Midbrain (tissue), 1 donor: ENCODE results near the gene CLCN1.

ENCODE experiments used
- DNase-seq: peaks from one replicate; lab custom pipeline; 2025; lab: John Stamatoyannopoulos, UW

Gene CLCN1

DNA sequence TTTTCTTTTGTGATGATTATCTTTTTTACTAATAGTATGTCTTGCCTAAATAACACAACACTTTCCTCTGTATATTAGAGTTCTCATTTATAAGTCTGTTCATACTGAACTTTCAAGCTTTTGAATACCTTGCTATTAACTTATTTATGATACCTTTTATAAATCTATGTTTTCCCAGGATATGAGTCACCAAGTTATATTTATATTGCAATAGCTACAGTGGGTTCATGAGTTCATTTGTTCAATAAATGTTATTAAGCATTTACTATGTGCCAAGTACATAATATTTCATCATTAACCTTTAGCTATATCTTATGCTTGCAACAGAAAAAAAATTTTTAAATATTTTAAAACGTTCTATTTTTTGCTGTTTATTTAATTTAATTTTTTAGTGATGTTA is 18.3 kb downstream of the CLCN1 start:
- no peak for DNase-seq

DNA sequence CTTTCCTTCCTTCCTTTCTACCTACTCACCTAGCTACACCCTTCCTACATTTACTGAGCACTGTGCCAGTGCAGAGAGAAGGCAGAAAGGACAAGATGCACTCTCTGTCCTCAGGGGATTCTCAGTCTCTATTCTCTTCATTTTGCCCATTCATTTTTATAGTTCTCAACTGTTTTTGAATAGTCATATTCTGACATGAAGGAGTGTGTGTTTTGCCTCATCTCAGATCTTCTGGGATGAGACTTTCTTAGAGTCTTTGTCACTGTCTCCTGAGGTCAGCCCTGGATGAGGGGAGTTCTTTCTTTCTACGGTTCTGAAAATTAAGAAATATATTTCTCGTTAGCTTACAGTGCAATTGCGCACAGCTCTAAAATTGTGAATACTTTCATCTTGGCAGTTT is 21.3 kb downstream of the CLCN1 start:
- DNase-seq = no peak

DNA sequence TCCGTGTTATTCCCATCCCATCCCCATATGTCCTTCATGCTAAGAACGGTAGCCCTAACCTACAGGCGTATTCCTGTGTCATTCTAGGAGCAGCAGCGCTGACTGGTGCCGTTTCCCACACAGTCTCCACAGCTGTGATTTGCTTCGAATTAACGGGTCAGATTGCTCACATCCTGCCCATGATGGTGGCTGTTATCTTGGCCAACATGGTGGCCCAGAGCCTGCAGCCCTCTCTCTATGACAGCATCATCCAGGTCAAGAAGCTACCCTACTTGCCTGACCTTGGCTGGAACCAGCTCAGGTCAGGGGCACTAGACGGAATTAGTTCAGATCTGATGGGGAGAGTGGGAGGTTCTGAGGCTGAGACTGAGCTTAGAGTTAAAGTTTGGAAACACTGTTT is 25.9 kb downstream of the CLCN1 start:
- no peak for DNase-seq

DNA sequence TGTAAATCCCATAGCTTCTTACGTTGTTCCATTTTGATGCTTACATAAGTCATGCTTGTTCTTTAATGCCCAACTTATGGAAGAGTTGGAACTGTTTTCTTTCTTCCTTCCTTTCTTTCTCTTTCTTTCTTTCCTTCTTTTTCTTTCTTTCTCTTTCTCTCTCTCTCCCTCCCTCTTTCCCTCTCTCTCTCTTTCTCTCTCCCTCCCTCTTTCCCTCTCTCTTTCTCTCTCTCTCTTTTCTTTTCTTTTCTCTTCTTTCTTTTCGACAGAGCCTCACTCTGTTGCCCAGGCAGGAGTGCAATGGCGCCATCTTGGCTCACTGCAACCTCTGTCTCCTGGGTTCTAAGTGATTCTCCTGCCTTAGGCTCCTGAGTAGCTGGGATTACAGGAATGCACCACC is 27.7 kb downstream of the CLCN1 start:
- no peak for DNase-seq

DNA sequence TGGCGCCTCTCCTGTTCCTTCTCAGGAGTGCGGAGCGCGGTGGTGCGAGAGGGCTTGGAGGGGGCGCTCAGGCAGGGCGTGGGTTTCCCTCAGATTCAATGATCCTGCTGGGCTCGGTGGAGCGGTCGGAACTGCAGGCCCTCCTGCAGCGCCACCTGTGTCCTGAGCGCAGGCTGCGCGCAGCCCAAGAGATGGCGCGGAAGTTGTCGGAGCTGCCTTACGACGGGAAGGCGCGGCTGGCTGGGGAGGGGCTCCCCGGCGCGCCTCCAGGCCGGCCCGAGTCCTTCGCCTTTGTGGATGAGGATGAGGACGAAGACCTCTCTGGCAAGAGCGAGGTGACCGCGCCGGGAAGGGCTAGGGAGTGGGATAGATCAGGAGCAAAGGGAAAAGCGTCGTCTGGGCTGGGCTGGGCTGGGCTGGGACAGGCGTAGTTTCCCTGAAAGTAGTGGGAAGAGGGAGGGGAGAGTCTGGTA is 29.6 kb downstream of the CLCN1 start:
- no peak for DNase-seq

DNA sequence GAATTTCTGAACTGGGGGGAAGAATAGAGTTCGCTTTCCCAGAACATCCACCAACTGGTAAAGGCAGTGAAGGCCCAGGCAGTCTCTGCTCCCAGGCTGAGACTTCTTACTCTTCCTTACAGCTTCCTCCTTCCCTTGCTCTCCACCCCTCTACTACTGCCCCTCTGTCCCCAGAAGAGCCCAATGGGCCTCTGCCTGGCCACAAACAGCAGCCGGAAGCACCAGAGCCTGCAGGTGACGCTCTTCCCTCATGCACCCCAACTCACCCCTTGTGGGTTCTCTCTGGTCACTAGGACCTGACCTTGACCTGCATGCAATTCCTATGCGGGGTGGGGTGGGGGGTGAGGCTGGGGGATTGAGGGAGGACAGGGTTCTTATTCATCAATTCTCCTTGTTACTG is 30.1 kb downstream of the CLCN1 start:
- no peak for DNase-seq

DNA sequence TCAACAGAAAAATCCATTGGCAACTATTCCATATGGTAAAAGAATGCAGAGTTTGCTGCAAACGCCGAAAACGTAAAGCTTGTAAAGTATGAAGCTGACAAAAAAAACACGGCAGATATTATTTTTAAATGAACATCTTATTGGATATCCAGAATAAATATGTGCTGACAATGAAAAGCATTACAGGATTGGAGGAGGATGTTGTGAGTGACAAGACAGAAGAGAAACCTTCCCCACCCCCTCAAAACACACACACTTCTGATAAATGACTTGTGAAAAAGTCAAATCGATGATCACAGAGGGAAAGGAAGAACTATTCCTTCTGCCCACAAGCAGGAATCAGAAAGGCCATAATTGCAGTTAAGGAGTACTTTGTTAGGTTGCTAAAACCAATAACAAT is 32.0 kb downstream of the CLCN1 start:
- DNase-seq = no peak

DNA sequence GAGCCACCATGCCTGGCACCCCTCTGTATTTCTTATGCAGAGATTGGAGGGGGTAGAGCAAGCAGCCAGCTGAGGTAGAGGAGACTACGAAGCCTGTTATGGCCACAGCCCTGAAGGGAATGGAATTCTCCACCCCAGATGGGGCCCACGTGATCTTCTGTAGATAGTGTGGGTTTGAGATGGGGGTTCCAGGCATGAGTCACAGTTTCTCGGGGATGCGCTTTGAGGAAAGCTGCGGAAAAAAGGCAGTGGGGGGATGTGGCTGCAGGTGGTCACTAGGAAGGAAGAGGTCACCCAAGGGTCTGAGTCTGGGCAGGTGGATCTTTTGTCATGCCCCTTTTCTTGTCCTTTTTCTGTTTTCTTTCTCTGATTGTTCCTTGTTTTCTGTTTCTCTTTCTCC is 35.1 kb downstream of the CLCN1 start:
- DNase-seq = no peak

DNA sequence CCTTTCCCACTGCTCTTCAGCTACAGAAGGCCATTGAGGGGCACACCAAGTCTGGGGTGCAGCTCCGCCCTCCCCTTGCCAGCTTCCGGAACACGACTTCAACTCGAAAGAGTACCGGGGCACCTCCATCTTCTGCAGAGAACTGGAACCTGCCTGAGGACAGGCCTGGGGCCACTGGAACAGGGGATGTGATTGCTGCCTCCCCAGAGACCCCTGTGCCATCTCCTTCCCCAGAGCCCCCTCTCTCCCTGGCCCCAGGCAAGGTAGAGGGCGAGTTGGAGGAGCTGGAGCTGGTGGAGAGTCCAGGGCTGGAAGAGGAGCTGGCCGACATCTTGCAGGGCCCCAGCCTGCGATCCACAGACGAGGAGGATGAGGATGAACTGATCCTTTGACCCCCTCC is 35.7 kb downstream of the CLCN1 start:
- DNase-seq = no peak

DNA sequence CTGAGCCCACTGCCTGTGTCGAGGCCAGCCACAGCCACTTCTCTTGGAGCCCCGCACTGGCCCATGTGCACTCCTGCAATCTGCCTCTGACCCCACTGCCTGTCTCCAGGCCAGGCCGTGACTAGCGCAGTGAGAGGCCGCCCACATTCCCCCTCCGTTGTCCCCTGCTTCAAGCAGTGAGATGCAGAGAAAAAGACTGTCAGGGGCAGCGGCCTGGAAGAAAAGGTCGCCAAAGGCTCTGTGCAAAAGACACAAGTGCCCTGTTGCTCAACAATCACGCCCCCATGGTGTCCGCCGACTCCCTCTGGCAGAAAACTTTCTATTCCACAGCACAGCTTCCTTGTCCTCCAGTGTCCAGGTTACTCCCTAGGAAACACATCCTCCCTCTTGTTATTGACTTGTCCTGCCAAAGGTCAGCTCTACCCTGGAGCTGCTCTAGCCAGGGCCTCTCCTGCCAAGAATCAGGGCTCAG is 36.7 kb downstream of the CLCN1 start:
- no peak for DNase-seq

DNA sequence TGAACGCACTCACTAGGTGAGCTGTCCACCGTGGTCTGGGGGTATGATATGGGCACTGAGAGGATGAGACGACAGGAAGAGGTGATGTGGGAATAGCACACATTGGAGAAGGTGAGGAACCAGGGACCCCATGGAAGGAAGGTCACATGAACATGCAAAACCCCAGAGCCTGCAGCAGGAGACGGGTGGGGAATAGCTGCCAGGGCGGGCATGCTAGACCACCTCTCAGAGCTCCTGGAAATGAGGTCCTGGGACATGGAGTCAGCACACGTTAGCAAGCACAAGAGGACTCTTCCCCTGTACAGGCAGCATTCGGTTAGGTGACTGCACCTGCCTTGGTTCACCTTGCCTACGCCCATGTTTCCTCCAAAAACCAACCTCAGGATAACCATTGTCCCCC is 38.5 kb downstream of the CLCN1 start:
- no peak for DNase-seq

DNA sequence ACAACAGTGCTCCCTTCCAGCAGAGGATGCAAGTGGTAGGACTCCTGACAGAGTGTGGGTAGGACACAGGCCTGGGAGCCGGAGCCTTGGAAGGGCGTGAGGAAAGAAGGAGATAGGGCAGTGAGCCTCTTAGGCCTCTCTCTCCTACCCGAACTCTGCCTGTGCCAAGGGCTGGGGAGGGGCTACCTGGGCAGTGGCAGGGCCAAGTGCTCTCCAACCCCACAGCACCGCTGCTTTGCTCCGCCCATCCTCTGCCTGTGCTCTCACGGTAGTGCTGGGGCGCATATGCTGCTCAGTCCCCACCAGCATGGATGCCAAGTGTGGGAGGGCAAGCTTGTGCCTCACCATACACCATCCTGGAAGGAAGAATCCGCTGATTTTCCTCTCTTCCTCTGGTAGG is 39.1 kb downstream of the CLCN1 start:
- no peak for DNase-seq

DNA sequence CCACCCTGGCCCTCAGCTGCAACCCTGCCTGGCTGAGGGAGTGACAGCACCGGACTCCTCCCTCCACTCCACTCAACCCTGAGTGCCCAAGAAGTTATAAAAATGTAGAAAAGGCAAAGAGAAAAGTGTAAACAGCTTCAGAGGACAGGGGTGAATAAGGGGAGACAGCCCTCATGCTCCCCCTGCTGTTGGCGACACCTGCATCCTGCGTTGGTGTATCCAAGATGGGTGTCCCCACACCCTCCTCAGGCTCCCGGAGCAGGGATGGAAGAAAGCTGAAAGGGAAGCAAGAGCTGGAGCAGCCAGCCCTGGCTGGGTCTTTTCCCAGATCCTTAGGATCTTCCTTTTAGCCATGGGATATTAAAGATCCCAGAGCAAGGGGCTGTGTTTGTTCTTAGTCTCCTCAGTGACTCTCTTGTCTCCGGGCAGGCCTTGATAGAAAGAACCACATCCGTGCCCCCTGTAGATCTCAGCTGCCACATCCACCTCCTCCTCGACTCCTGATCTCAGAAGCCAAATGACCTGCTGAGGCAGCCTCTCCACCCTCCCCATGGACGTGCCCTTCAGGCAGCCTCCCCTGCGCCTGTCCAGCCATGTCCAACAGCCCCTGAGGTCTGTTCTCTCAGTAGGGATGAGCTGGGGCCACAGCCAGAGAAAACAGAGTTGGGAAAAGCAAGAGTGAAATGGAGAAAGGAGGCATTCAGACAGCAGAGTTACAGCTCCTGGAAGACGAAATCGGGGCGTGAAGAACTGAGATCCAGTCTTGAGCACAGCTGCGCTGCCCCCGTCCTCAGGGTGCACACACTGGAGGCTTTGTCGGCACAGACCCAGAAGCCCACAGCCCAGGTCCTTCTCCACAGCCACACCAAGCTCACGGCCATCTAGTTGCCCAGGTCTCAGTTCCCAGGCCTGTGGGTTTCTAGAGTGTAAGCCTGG is 39.8 kb downstream of the CLCN1 start:
- no peak for DNase-seq

DNA sequence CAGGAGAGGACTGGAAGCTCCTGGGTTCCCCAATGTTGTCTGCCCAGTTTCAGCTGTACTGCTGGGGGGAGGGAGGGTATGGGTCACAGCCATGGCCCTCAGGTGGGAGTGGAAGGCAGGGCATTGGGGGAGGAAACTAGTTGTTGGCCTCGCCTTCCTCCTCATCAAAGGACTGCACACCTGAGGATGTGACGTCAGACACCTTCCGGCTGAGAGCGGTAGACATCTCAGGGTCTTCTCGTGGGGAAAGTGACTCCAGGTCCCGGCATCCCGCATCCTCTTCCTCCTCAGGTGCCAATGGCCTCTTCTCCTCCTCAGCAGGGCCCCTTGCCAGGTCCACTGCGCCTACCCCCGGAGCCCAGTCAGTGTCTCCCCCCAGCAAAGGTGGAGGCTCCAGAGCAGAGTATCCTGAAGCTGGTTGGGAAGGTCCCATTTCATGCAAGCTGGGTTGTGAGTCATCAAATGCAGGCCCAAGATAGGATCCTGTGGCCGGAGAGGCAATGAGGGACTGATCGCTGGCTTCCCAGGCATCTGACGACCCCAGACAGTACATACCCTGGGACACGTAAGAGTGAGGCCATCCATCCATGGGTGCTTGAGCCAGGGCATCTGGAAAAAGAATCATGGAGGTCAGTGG is 40.6 kb downstream of the CLCN1 start:
- no peak for DNase-seq

DNA sequence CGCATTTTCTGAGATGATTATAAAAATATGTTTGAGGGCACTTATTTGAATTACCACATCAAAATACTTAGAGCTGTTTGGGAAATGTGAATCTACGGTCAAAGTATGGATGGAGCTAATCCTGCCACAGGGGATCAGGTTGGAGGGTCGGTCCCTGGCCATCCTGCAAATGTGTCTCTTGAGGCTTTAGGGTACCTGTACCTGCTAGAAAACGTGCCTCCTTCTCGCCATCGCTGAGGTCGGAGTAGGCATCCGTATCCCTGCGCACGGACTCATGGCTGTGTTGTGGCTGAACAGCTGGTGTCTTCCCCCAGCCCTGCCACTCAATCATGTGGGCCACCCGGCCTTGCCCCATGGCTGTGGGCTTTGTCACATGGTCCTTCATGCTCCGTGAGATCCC is 42.7 kb downstream of the CLCN1 start:
- no peak for DNase-seq

DNA sequence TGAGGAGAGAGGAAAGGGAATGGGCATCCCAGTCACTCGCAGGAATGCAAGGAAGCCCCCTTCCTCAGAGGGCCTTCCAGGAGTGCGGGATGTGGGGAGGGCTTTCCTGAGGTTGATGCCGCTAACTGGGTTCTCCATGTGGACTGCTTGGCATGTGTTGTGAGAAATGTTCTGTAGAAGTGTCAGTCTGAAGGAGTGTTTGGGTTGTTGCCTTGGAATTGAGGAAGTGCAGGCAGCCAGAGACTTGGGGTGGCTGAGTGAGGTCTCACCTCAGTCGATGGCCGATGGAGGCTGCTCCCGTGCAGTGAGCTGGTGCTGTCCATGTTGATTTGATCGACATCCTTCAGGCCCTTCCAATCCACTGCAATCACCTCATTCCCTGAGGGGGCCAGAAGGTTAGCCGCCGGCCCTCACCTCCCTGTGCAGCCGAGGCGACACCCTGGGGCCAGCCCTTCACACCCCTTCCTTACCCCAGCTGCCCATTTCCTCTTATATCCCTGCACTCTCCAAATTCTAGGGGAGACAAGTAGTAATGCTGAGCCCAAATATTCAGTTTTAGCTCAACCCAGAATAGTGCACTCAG is 44.0 kb downstream of the CLCN1 start:
- no peak for DNase-seq

DNA sequence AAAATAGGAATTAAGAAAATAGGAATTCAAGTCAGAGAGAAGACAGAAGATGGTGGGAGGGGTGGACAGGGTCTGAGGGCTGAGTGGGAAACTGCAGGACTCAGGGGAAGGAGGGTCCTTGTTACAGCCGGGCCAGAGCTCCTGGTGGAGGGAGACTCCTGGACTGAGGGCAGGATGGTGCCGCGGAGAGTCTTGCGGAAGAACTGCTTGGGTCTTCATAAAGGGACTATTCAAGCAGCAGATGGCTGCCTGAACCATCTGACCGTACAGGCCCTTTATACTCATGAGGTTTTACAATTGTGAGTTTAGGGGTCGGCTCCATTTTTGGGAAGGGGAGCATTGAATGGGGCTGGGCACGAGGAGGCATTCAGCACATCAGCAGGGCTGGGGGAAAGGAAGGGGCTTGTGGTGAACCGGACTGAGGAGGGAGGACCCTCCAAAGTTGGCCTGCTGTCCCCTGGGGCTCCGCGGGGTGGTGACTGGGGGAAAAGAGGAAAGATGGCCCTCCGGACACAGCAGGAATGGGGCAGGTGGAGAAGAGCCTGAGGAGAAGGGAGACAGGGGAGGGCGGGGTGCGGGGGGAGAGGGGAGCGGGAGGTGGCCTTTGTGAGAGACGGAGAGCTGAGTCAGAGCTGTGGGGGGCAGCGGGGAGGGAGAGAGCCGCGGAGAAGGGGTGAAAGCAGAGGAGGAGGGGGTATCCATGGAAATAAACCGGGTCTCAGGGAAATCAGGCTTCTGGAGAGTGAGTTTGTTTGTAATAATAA is 45.1 kb downstream of the CLCN1 start:
- peak; percentile 33 for DNase-seq

DNA sequence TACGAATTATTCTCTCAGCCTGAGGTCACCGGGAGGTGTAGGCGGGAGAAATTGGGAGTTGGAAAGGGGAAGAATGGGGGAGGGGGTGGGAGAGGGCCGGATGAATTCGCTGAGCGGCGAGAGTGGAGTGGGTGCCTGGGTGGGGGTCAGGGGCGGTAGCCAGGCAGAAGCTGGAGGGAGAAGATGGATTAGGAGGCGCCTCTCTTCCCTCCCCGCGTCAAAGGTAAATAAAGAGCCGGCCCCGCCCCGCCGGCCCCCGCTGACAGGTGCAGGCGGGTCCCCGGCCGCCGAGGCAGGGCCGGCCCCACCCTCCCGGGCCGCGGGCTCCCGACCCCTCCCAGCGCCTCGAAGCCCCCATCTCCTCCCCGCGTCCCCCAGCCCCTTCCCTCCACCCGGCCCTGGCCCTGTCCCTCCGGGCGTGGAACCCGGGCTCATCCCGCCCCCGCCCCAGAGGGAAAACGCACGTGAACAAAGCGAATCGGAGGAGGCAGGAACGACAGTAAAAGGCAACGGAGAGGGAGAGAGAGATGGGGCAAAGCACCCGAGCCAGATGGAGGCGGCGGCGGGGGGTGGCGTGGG is 45.7 kb downstream of the CLCN1 start:
- peak; percentile 33 for DNase-seq

DNA sequence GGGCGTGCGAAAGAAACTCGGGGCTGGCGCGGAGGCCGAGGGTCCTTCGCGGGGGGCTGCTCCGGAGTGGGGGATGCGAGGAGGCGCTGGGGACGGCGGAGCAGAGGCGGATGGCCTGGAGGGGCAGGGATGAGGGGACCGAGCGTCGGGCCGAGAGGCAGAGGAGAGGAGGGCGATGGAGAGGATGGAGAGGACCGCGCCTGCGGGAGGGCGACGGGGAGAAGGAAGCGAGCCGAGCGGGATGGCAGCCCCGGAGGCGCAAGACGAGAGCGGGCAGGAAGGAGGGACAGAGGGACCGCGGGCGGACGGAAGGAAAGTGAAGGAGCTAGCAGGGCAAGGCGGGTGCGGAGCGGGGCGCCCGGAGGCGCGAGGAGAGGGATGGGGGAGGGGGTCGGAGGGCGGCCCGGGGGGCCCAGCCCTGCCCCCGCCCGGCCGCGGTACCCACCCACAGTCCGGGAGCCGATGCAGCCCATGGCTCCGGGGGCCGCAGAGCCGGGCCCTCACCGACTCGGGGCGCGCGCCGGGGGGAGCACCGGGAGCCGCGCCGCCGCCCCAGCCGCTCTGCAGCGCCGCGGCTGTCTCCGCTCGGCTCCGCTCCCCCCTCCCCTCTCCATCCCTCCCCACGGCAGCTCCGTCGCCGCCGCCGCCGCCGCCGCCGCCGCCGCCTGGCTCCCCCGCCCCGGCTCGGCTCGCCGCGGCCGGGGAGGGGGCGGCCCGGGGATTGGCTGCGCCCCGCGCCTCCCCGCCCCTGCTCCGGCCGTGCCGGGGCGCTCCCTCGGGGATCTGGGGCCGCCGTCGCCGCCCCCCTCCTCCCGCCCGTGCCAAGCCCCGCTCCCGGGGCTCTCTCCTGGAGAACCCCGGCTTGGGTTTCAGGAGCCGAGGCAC is 46.5 kb downstream of the CLCN1 start, which contains the start of gene FAM131B:
Gene FAM131B, minus strand, starts transcription at position 583 of the 885 bp plus-strand sequence. Its CDS starts 110 bp downstream, at position 473.
- peak; percentile 66 for DNase-seq
